ENCODE data around the gene CEP43.

GRCh38 chr6:167027308-167027707 is 28.1 kb downstream of the CEP43 start:
- TF ChIP-seq, protein P1, sequence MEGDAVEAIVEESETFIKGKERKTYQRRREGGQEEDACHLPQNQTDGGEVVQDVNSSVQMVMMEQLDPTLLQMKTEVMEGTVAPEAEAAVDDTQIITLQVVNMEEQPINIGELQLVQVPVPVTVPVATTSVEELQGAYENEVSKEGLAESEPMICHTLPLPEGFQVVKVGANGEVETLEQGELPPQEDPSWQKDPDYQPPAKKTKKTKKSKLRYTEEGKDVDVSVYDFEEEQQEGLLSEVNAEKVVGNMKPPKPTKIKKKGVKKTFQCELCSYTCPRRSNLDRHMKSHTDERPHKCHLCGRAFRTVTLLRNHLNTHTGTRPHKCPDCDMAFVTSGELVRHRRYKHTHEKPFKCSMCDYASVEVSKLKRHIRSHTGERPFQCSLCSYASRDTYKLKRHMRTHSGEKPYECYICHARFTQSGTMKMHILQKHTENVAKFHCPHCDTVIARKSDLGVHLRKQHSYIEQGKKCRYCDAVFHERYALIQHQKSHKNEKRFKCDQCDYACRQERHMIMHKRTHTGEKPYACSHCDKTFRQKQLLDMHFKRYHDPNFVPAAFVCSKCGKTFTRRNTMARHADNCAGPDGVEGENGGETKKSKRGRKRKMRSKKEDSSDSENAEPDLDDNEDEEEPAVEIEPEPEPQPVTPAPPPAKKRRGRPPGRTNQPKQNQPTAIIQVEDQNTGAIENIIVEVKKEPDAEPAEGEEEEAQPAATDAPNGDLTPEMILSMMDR (IDR thresholded peaks at IDR 0.05) = no peak
- no peak for TF ChIP-seq POLR2A (IDR thresholded peaks at IDR 0.05)
